ENCODE data around the gene CBX4. TPM values are rescaled to one million over a fixed set of nuclear protein-coding genes. Genes with fewer than 3 reads are reported as not detected.
A peak's percentile ranks its signal among the peaks of the same experiment; 100 is the strongest.

Gene CBX4
- total and polyA plus RNA-seq, 2 of the 13 experiments (the other 11 are each of a cell fraction or from before 2014, with no cell fraction given): 25.8 to 50.8 TPM

GRCh38 chr17:79832218-79833109, 6.8 kb downstream of the CBX4 start (continued):
- TF ChIP-seq, protein P1, sequence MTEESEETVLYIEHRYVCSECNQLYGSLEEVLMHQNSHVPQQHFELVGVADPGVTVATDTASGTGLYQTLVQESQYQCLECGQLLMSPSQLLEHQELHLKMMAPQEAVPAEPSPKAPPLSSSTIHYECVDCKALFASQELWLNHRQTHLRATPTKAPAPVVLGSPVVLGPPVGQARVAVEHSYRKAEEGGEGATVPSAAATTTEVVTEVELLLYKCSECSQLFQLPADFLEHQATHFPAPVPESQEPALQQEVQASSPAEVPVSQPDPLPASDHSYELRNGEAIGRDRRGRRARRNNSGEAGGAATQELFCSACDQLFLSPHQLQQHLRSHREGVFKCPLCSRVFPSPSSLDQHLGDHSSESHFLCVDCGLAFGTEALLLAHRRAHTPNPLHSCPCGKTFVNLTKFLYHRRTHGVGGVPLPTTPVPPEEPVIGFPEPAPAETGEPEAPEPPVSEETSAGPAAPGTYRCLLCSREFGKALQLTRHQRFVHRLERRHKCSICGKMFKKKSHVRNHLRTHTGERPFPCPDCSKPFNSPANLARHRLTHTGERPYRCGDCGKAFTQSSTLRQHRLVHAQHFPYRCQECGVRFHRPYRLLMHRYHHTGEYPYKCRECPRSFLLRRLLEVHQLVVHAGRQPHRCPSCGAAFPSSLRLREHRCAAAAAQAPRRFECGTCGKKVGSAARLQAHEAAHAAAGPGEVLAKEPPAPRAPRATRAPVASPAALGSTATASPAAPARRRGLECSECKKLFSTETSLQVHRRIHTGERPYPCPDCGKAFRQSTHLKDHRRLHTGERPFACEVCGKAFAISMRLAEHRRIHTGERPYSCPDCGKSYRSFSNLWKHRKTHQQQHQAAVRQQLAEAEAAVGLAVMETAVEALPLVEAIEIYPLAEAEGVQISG (CRISPR knock-in tag; IDR thresholded peaks at IDR 0.05): peak; percentile 46; the same call in 1 of the 2 replicates
- TF ChIP-seq ZFP90 (CRISPR knock-in tag; IDR thresholded peaks at IDR 0.05; ENCODE audit: borderline replicate concordance) (peak; percentile 96), SIX1 (CRISPR knock-in tag; IDR thresholded peaks at IDR 0.05; ENCODE audit: borderline replicate concordance) (0 out of 2 replicates have a peak, but pooled peaks have one; percentile 3), DNMT1 (CRISPR knock-in tag; IDR thresholded peaks at IDR 0.05) (0 out of 2 replicates have a peak, but pooled peaks have one; percentile 56), SETDB1 (CRISPR knock-in tag; IDR thresholded peaks at IDR 0.05; ENCODE audit: borderline replicate concordance) (no peak), NAIF1 (CRISPR knock-in tag; IDR thresholded peaks at IDR 0.05; ENCODE audit: borderline replicate concordance) (no peak), ZNF329 (CRISPR knock-in tag; IDR thresholded peaks at IDR 0.05; ENCODE audit: low read depth) (0 out of 2 replicates have a peak, but pooled peaks have one; percentile 37), ZNF530 (CRISPR knock-in tag; IDR thresholded peaks at IDR 0.05; ENCODE audit: low read depth) (0 out of 2 replicates have a peak, but pooled peaks have one; percentile 38), REPIN1 (CRISPR knock-in tag; IDR thresholded peaks at IDR 0.05; ENCODE audit: borderline replicate concordance, low read depth) (no peak; the same call in 1 of the 2 replicates), ZNF550 (CRISPR knock-in tag; IDR thresholded peaks at IDR 0.05; ENCODE audit: borderline replicate concordance) (0 out of 2 replicates have a peak, but pooled peaks have one; percentile 54), DR1 (CRISPR knock-in tag; IDR thresholded peaks at IDR 0.05) (no peak; the same call in 1 of the 2 replicates), ZNF230 (CRISPR knock-in tag; IDR thresholded peaks at IDR 0.05) (no peak), KAT2B (IDR thresholded peaks at IDR 0.05; ENCODE audit: borderline replicate concordance, low read depth, low read length) (no peak), ZNF577 (CRISPR knock-in tag; IDR thresholded peaks at IDR 0.05; ENCODE audit: borderline replicate concordance, low read depth) (no peak)
- TF ChIP-seq, protein P2, sequence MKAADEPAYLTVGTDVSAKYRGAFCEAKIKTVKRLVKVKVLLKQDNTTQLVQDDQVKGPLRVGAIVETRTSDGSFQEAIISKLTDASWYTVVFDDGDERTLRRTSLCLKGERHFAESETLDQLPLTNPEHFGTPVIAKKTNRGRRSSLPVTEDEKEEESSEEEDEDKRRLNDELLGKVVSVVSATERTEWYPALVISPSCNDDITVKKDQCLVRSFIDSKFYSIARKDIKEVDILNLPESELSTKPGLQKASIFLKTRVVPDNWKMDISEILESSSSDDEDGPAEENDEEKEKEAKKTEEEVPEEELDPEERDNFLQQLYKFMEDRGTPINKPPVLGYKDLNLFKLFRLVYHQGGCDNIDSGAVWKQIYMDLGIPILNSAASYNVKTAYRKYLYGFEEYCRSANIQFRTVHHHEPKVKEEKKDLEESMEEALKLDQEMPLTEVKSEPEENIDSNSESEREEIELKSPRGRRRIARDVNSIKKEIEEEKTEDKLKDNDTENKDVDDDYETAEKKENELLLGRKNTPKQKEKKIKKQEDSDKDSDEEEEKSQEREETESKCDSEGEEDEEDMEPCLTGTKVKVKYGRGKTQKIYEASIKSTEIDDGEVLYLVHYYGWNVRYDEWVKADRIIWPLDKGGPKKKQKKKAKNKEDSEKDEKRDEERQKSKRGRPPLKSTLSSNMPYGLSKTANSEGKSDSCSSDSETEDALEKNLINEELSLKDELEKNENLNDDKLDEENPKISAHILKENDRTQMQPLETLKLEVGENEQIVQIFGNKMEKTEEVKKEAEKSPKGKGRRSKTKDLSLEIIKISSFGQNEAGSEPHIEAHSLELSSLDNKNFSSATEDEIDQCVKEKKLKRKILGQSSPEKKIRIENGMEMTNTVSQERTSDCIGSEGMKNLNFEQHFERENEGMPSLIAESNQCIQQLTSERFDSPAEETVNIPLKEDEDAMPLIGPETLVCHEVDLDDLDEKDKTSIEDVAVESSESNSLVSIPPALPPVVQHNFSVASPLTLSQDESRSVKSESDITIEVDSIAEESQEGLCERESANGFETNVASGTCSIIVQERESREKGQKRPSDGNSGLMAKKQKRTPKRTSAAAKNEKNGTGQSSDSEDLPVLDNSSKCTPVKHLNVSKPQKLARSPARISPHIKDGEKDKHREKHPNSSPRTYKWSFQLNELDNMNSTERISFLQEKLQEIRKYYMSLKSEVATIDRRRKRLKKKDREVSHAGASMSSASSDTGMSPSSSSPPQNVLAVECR (CRISPR knock-in tag; IDR thresholded peaks at IDR 0.05; ENCODE audit: borderline replicate concordance): peak; percentile 53; the same call in 1 of the 2 replicates
- TF ChIP-seq, protein P3, sequence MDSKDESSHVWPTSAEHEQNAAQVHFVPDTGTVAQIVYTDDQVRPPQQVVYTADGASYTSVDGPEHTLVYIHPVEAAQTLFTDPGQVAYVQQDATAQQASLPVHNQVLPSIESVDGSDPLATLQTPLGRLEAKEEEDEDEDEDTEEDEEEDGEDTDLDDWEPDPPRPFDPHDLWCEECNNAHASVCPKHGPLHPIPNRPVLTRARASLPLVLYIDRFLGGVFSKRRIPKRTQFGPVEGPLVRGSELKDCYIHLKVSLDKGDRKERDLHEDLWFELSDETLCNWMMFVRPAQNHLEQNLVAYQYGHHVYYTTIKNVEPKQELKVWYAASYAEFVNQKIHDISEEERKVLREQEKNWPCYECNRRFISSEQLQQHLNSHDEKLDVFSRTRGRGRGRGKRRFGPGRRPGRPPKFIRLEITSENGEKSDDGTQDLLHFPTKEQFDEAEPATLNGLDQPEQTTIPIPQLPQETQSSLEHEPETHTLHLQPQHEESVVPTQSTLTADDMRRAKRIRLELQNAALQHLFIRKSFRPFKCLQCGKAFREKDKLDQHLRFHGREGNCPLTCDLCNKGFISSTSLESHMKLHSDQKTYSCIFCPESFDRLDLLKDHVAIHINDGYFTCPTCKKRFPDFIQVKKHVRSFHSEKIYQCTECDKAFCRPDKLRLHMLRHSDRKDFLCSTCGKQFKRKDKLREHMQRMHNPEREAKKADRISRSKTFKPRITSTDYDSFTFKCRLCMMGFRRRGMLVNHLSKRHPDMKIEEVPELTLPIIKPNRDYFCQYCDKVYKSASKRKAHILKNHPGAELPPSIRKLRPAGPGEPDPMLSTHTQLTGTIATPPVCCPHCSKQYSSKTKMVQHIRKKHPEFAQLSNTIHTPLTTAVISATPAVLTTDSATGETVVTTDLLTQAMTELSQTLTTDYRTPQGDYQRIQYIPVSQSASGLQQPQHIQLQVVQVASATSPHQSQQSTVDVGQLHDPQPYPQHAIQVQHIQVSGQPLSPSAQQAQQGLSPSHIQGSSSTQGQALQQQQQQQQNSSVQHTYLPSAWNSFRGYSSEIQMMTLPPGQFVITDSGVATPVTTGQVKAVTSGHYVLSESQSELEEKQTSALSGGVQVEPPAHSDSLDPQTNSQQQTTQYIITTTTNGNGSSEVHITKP (CRISPR knock-in tag; IDR thresholded peaks at IDR 0.05; ENCODE audit: low read depth): no peak
